ENCODE data around the gene TRMT2B. TPM values are rescaled to one million over a fixed set of nuclear protein-coding genes. Genes with fewer than 3 reads are reported as not detected.

The TRMT2B gene
- total and polyA plus RNA-seq, 10 of the 15 experiments (the other 5 are each of a cell fraction or from before 2014, with no cell fraction given), result 2.5 to 14.2 (median 11.5) TPM

DNA sequence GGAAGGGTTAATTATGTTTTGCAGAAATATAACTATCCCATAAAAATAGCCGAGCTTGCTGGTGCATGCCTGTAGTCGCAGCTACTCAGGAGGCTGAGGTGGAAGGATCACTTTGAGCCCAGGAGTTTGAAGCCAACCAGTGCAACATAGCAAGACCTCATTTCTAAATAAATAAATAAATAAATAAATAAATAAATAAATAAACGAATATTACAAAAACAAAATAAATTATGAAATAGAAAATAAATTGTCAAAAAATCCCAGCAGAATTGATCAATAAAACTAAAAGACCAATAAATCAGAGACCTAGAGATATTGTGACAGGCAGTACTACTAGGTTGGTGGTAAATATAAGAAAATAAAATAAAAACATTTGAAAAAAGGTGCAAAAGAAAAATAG, 89.1 kb downstream of the TRMT2B start:
- H3K4me1 ChIP-seq (ENCODE audit: control insufficient read depth, insufficient read depth, low read length), result no peaks in the 10 kb centered on the region
- 69% methylated on average over 3 of the region's 3 CpGs for WGBS (ENCODE audit: insufficient coverage, insufficient replicate concordance, low lambda C conversion rate, missing lambda C conversion rate)
- H3K9ac ChIP-seq (ENCODE audit: control insufficient read depth, insufficient read depth, low read length), result no peak overlapping the region
- CTCF ChIA-PET, result no interaction called here
- POLR2A ChIA-PET, result no interaction called here
- H3K27me3 ChIP-seq (replicated peaks in 1 of 2; ENCODE audit: control insufficient read depth in 2 of 2, insufficient read depth in 2 of 2, low read length in 1 of 2), result no peaks in the 10 kb centered on the region
- no peak overlapping the region for H3K4me2 ChIP-seq (ENCODE audit: control insufficient read depth, insufficient read depth)
- H3K79me2 ChIP-seq (ENCODE audit: control insufficient read depth, insufficient read depth, low read length), result no peaks in the 10 kb centered on the region
- no TSS peak for BruUV-seq (replicated peaks)
- TF ChIP-seq CHD2 (IDR thresholded peaks at IDR 0.05; ENCODE audit: borderline replicate concordance, low read depth, low read length), result no peak
- TF ChIP-seq ATF7 (IDR thresholded peaks at IDR 0.05; ENCODE audit: low read depth), result no peak
- no peak for TF ChIP-seq CREB1 (IDR thresholded peaks at IDR 0.05; ENCODE audit: low read depth)
- TF ChIP-seq POLR2AphosphoS2 (IDR thresholded peaks at IDR 0.05; ENCODE audit: low read depth, low read length), result no peak
- TF ChIP-seq CBFB (IDR thresholded peaks at IDR 0.05; ENCODE audit: low read depth), result no peak
- no peak for TF ChIP-seq SUZ12 (IDR thresholded peaks at IDR 0.05; ENCODE audit: unreplicated experiment)
- TF ChIP-seq ZNF384 (IDR thresholded peaks at IDR 0.05; ENCODE audit: borderline replicate concordance, low read depth, low read length), result no peak
- no peak for TF ChIP-seq SMC3 (IDR thresholded peaks at IDR 0.05; ENCODE audit: borderline replicate concordance, low read length)
- no peak for TF ChIP-seq HCFC1 (IDR thresholded peaks at IDR 0.05; ENCODE audit: low read length)
- no peak for TF ChIP-seq MTA3 (IDR thresholded peaks at IDR 0.05; ENCODE audit: borderline replicate concordance, low read length)
- TF ChIP-seq E2F4 (IDR thresholded peaks at IDR 0.05; ENCODE audit: low read depth, low read length), result no peak
- TF ChIP-seq NR2C1 (IDR thresholded peaks at IDR 0.05), result no peak
- TF ChIP-seq SREBF1 (IDR thresholded peaks at IDR 0.05; ENCODE audit: low read length), result no peak
- TF ChIP-seq BHLHE40 (IDR thresholded peaks at IDR 0.05; ENCODE audit: borderline replicate concordance in 1 of 2, low read depth in 2 of 2, low read length in 1 of 2), result no peak
- no peak for TF ChIP-seq TARDBP (IDR thresholded peaks at IDR 0.05; ENCODE audit: borderline replicate concordance)
- TF ChIP-seq STAT3 (IDR thresholded peaks at IDR 0.05; ENCODE audit: low read depth, low read length), result no peak
- TF ChIP-seq IKZF2 (IDR thresholded peaks at IDR 0.05), result no peak
- TF ChIP-seq NRF1 (conservative IDR thresholded peaks at IDR 0.05; ENCODE audit: low read depth, low read length), result no peak
- TF ChIP-seq RB1 (IDR thresholded peaks at IDR 0.05; ENCODE audit: borderline replicate concordance), result no peak
- H4K20me1 ChIP-seq (ENCODE audit: control insufficient read depth, insufficient read depth), result no peaks in the 10 kb centered on the region
- no peak overlapping the region for H3K27ac ChIP-seq (ENCODE audit: control insufficient read depth, insufficient read depth)
- FAIRE-seq (no peak), DNase-seq (ENCODE audit: low read depth, low spot score) (no peak), ATAC-seq (no peak)
- RAD21 ChIA-PET (ENCODE audit: unreplicated experiment), result no interaction called here
- no peaks in the 10 kb centered on the region for H3K36me3 ChIP-seq (ENCODE audit: control insufficient read depth in 2 of 2, insufficient read depth in 2 of 2, low read length in 1 of 2)
- no peaks in the 10 kb centered on the region for H3K9me3 ChIP-seq (replicated peaks; ENCODE audit: control insufficient read depth, insufficient read depth, low read length)
- in situ Hi-C loops (cut with MboI), result no loop called here
- no peak overlapping the region for H3K4me3 ChIP-seq
- intact Hi-C loops (cut with micrococcal nuclease; ENCODE audit: unreplicated experiment), result no loop called here
- no peak overlapping the region for H2AFZ ChIP-seq (ENCODE audit: control insufficient read depth, low read depth, low read length)
- SMC1A ChIA-PET (ENCODE audit: uncharacterized antibody, unreplicated experiment), result no interaction called here

Other genes with a start within 250 kb of the TRMT2B start
Only the 7 nearest of the 8 such genes appear.
- gene CSTF2, start 231.7 kb downstream of the TRMT2B start, total RNA-seq (2014; rRNA removed), result 34.8 and 35.6 TPM in 2 replicates
- 28.7 and 30.3 TPM in 2 replicates for gene CSTF2, start 231.7 kb downstream of the TRMT2B start, total RNA-seq (2014; rRNA removed; fragmentation: Illumina TruSeq; extraction: Trizol)
- gene CSTF2, start 231.7 kb downstream of the TRMT2B start, total RNA-seq (2021), result 31.9 and 35.2 TPM in 2 replicates
- gene CSTF2, start 231.7 kb downstream of the TRMT2B start, polyA plus RNA-seq (2011; rRNA removed), result 42.7 and 45.2 TPM in 2 replicates
- 37.1 and 40.2 TPM in 2 replicates for gene CSTF2, start 231.7 kb downstream of the TRMT2B start, polyA plus RNA-seq (2014; fragmentation: Illumina TruSeq; extraction: Trizol)
- gene CSTF2, start 231.7 kb downstream of the TRMT2B start, polyA plus RNA-seq (2014; fragmentation: Nextera tagmentation; extraction: Ambion mirVana), result 1 to 10 TPM; 7.7 to 9.0 TPM
- 36.5 and 36.9 TPM in 2 replicates for gene CSTF2, start 231.7 kb downstream of the TRMT2B start, polyA plus RNA-seq (2014; rRNA removed)
- gene CSTF2, start 231.7 kb downstream of the TRMT2B start, polyA plus RNA-seq (2016; fragmentation: Nextera tagmentation; extraction: Ambion mirVana), result 10 to 100 TPM; 56.9 to 66.6 TPM
- not detected in 2 replicates for gene NOX1, start 177.8 kb downstream of the TRMT2B start, total RNA-seq (2014; rRNA removed)
- not detected in 2 replicates for gene NOX1, start 177.8 kb downstream of the TRMT2B start, total RNA-seq (2014; rRNA removed; fragmentation: Illumina TruSeq; extraction: Trizol)
- 0.16 TPM in 1 of 2 replicates, not detected in the other for gene NOX1, start 177.8 kb downstream of the TRMT2B start, total RNA-seq (2021)
- gene NOX1, start 177.8 kb downstream of the TRMT2B start, polyA plus RNA-seq (2011; rRNA removed), result not detected in 2 replicates
- 0.03 TPM in 1 of 2 replicates, not detected in the other for gene NOX1, start 177.8 kb downstream of the TRMT2B start, polyA plus RNA-seq (2014; fragmentation: Illumina TruSeq; extraction: Trizol)
- under 1 TPM in 1 of 2 experiments, not detected in 1; 0.09 TPM for gene NOX1, start 177.8 kb downstream of the TRMT2B start, polyA plus RNA-seq (2014; fragmentation: Nextera tagmentation; extraction: Ambion mirVana)
- gene NOX1, start 177.8 kb downstream of the TRMT2B start, polyA plus RNA-seq (2014; rRNA removed), result not detected in 2 replicates
- under 1 TPM; 0.08 TPM for gene NOX1, start 177.8 kb downstream of the TRMT2B start, polyA plus RNA-seq (2016; fragmentation: Nextera tagmentation; extraction: Ambion mirVana)
- 0.27 and 0.28 TPM in 2 replicates for gene XKRX, start 123.2 kb downstream of the TRMT2B start, total RNA-seq (2014; rRNA removed)
- 0.13 and 0.18 TPM in 2 replicates for gene XKRX, start 123.2 kb downstream of the TRMT2B start, total RNA-seq (2014; rRNA removed; fragmentation: Illumina TruSeq; extraction: Trizol)
- gene XKRX, start 123.2 kb downstream of the TRMT2B start, total RNA-seq (2021), result 0.24 and 0.26 TPM in 2 replicates
- gene XKRX, start 123.2 kb downstream of the TRMT2B start, polyA plus RNA-seq (2011; rRNA removed), result 0.30 and 0.52 TPM in 2 replicates
- 0.13 and 0.19 TPM in 2 replicates for gene XKRX, start 123.2 kb downstream of the TRMT2B start, polyA plus RNA-seq (2014; fragmentation: Illumina TruSeq; extraction: Trizol)
- gene XKRX, start 123.2 kb downstream of the TRMT2B start, polyA plus RNA-seq (2014; fragmentation: Nextera tagmentation; extraction: Ambion mirVana), result under 1 TPM in 1 of 2 experiments, not detected in 1; 0.07 TPM
- 0.09 TPM in 1 of 2 replicates, not detected in the other for gene XKRX, start 123.2 kb downstream of the TRMT2B start, polyA plus RNA-seq (2014; rRNA removed)
- gene XKRX, start 123.2 kb downstream of the TRMT2B start, polyA plus RNA-seq (2016; fragmentation: Nextera tagmentation; extraction: Ambion mirVana), result not detected
- gene ARL13A, start 82.4 kb downstream of the TRMT2B start, total RNA-seq (2014; rRNA removed), result not detected in 2 replicates
- not detected in 2 replicates for gene ARL13A, start 82.4 kb downstream of the TRMT2B start, total RNA-seq (2014; rRNA removed; fragmentation: Illumina TruSeq; extraction: Trizol)
- gene ARL13A, start 82.4 kb downstream of the TRMT2B start, total RNA-seq (2021), result not detected in 2 replicates
- not detected in 2 replicates for gene ARL13A, start 82.4 kb downstream of the TRMT2B start, polyA plus RNA-seq (2011; rRNA removed)
- gene ARL13A, start 82.4 kb downstream of the TRMT2B start, polyA plus RNA-seq (2014; fragmentation: Illumina TruSeq; extraction: Trizol), result not detected in 2 replicates
- not detected for gene ARL13A, start 82.4 kb downstream of the TRMT2B start, polyA plus RNA-seq (2014; fragmentation: Nextera tagmentation; extraction: Ambion mirVana)
- not detected in 2 replicates for gene ARL13A, start 82.4 kb downstream of the TRMT2B start, polyA plus RNA-seq (2014; rRNA removed)
- not detected for gene ARL13A, start 82.4 kb downstream of the TRMT2B start, polyA plus RNA-seq (2016; fragmentation: Nextera tagmentation; extraction: Ambion mirVana)
- not detected in 2 replicates for gene TMEM35A, start 26.8 kb upstream of the TRMT2B start, total RNA-seq (2014; rRNA removed)
- gene TMEM35A, start 26.8 kb upstream of the TRMT2B start, total RNA-seq (2014; rRNA removed; fragmentation: Illumina TruSeq; extraction: Trizol), result not detected in 2 replicates
- not detected in 2 replicates for gene TMEM35A, start 26.8 kb upstream of the TRMT2B start, total RNA-seq (2021)
- not detected in 2 replicates for gene TMEM35A, start 26.8 kb upstream of the TRMT2B start, polyA plus RNA-seq (2011; rRNA removed)
- gene TMEM35A, start 26.8 kb upstream of the TRMT2B start, polyA plus RNA-seq (2014; fragmentation: Illumina TruSeq; extraction: Trizol), result not detected in 2 replicates
- not detected for gene TMEM35A, start 26.8 kb upstream of the TRMT2B start, polyA plus RNA-seq (2014; fragmentation: Nextera tagmentation; extraction: Ambion mirVana)
- not detected in 2 replicates for gene TMEM35A, start 26.8 kb upstream of the TRMT2B start, polyA plus RNA-seq (2014; rRNA removed)
- gene TMEM35A, start 26.8 kb upstream of the TRMT2B start, polyA plus RNA-seq (2016; fragmentation: Nextera tagmentation; extraction: Ambion mirVana), result not detected
- 25.8 and 28.8 TPM in 2 replicates for gene CENPI, start 46.1 kb upstream of the TRMT2B start, total RNA-seq (2014; rRNA removed)
- 22.5 and 24.3 TPM in 2 replicates for gene CENPI, start 46.1 kb upstream of the TRMT2B start, total RNA-seq (2014; rRNA removed; fragmentation: Illumina TruSeq; extraction: Trizol)
- gene CENPI, start 46.1 kb upstream of the TRMT2B start, total RNA-seq (2021), result 15.8 and 18.9 TPM in 2 replicates
- 22.5 and 26.0 TPM in 2 replicates for gene CENPI, start 46.1 kb upstream of the TRMT2B start, polyA plus RNA-seq (2011; rRNA removed)
- gene CENPI, start 46.1 kb upstream of the TRMT2B start, polyA plus RNA-seq (2014; fragmentation: Illumina TruSeq; extraction: Trizol), result 18.6 and 19.5 TPM in 2 replicates
- gene CENPI, start 46.1 kb upstream of the TRMT2B start, polyA plus RNA-seq (2014; fragmentation: Nextera tagmentation; extraction: Ambion mirVana), result 1 to 10 TPM; 6.9 TPM
- 13.4 and 14.1 TPM in 2 replicates for gene CENPI, start 46.1 kb upstream of the TRMT2B start, polyA plus RNA-seq (2014; rRNA removed)
- 10 to 100 TPM; 13.6 to 16.1 TPM for gene CENPI, start 46.1 kb upstream of the TRMT2B start, polyA plus RNA-seq (2016; fragmentation: Nextera tagmentation; extraction: Ambion mirVana)
- 0.11 and 0.16 TPM in 2 replicates for gene DRP2, start 167.7 kb upstream of the TRMT2B start, total RNA-seq (2014; rRNA removed)
- gene DRP2, start 167.7 kb upstream of the TRMT2B start, total RNA-seq (2014; rRNA removed; fragmentation: Illumina TruSeq; extraction: Trizol), result 0.18 and 0.23 TPM in 2 replicates
- 0.18 and 0.24 TPM in 2 replicates for gene DRP2, start 167.7 kb upstream of the TRMT2B start, total RNA-seq (2021)
- 0.36 and 0.37 TPM in 2 replicates for gene DRP2, start 167.7 kb upstream of the TRMT2B start, polyA plus RNA-seq (2011; rRNA removed)
- gene DRP2, start 167.7 kb upstream of the TRMT2B start, polyA plus RNA-seq (2014; fragmentation: Illumina TruSeq; extraction: Trizol), result 0.13 and 0.16 TPM in 2 replicates
- gene DRP2, start 167.7 kb upstream of the TRMT2B start, polyA plus RNA-seq (2014; fragmentation: Nextera tagmentation; extraction: Ambion mirVana), result under 1 TPM; 0.02 to 0.08 TPM
- gene DRP2, start 167.7 kb upstream of the TRMT2B start, polyA plus RNA-seq (2014; rRNA removed), result 0.15 and 0.27 TPM in 2 replicates
- gene DRP2, start 167.7 kb upstream of the TRMT2B start, polyA plus RNA-seq (2016; fragmentation: Nextera tagmentation; extraction: Ambion mirVana), result under 1 TPM in 1 of 2 experiments, not detected in 1; 0.08 TPM

Data from GM12878 (cell line).